Adipocyte (in vitro differentiated cells): ENCODE data around the gene DCPS.
"Not testable (repeated sequence)": the region's sequence is repeated elsewhere in the genome, so short reads cannot be mapped to it uniquely, and the experiment has no call there.

Experiments
- DNase-seq: peaks from one replicate; pipeline ENCODE4 v3.0.0-alpha.2; 2015; ENCODE audit warnings: low read depth
- H3K27me3 ChIP-seq: replicated peaks from 2 replicates; pipeline ENCODE4 v1.7.0; 2013; ENCODE audit warnings: mild to moderate bottlenecking, low read length, moderate library complexity; ENCODE audit not compliant: control insufficient read depth, insufficient read depth
- H3K36me3 ChIP-seq: 2 replicates; pipeline ENCODE4 v1.7.0; 2013; ENCODE audit warnings: low read length, mild to moderate bottlenecking, moderate library complexity; ENCODE audit not compliant: control insufficient read depth, insufficient read depth, severe bottlenecking
- H3K4me1 ChIP-seq: 2 replicates; pipeline ENCODE4 v1.7.0; 2013; ENCODE audit warnings: mild to moderate bottlenecking, low read length, moderate library complexity; ENCODE audit not compliant: control insufficient read depth, insufficient read depth
- H3K4me3 ChIP-seq: 2 replicates; pipeline ENCODE4 v1.7.0; 2013; ENCODE audit warnings: mild to moderate bottlenecking, low read length, moderate library complexity
- H3K9ac ChIP-seq: 2 replicates; pipeline ENCODE4 v1.7.0; 2013; ENCODE audit warnings: mild to moderate bottlenecking, low read length, moderate library complexity
- H3K9me3 ChIP-seq: 2 replicates; pipeline ENCODE4 v1.7.0; 2013; ENCODE audit warnings: mild to moderate bottlenecking, low read length, moderate library complexity; ENCODE audit not compliant: control insufficient read depth

DCPS gene

GRCh38 chr11:126366823-126367654 is 63.2 kb downstream of the DCPS start:
- H3K27me3 ChIP-seq, H3K36me3 ChIP-seq, H3K9me3 ChIP-seq, DNase-seq, H3K9ac ChIP-seq, H3K4me3 ChIP-seq: not testable (repeated sequence)
- H3K4me1 ChIP-seq, result peaks cover 22% of the 10 kb centered on the region

- H3K27me3 ChIP-seq, H3K9me3 ChIP-seq, H3K9ac ChIP-seq, H3K36me3 ChIP-seq, DNase-seq, H3K4me3 ChIP-seq: not testable (repeated sequence)
- peaks cover 17% of the 10 kb centered on the region for H3K4me1 ChIP-seq
These were observed 63.9 kb downstream of the DCPS start for GRCh38 chr11:126367806-126368205.

GRCh38 chr11:126368336-126369119 is 64.7 kb downstream of the DCPS start:
- H3K9ac ChIP-seq, H3K36me3 ChIP-seq, H3K4me3 ChIP-seq, DNase-seq, H3K27me3 ChIP-seq, H3K4me1 ChIP-seq, H3K9me3 ChIP-seq: not testable (repeated sequence)

- no peaks in the 10 kb centered on the region for H3K27me3 ChIP-seq
- no peak for DNase-seq
- no peak overlapping the region for H3K9ac ChIP-seq
- no peak overlapping the region for H3K4me3 ChIP-seq
- no peaks in the 10 kb centered on the region for H3K9me3 ChIP-seq
- H3K36me3 ChIP-seq, result no peaks in the 10 kb centered on the region
- H3K4me1 ChIP-seq, result peaks cover 6% of the 10 kb centered on the region
These were observed 66.2 kb downstream of the DCPS start for GRCh38 chr11:126370016-126370415.

GRCh38 chr11:126371595-126371994 is 67.7 kb downstream of the DCPS start:
- DNase-seq, result no peak
- H3K4me3 ChIP-seq, result no peak overlapping the region
- no peak overlapping the region for H3K9ac ChIP-seq
- no peaks in the 10 kb centered on the region for H3K9me3 ChIP-seq
- H3K4me1 ChIP-seq, result peaks cover 6% of the 10 kb centered on the region
- H3K27me3 ChIP-seq, result no peaks in the 10 kb centered on the region
- H3K36me3 ChIP-seq, result no peaks in the 10 kb centered on the region

GRCh38 chr11:126373389-126374066 is 69.7 kb downstream of the DCPS start:
- not testable (repeated sequence) for H3K36me3 ChIP-seq, H3K9ac ChIP-seq, DNase-seq, H3K9me3 ChIP-seq, H3K4me1 ChIP-seq, H3K27me3 ChIP-seq, H3K4me3 ChIP-seq

GRCh38 chr11:126374562-126375300 is 70.9 kb downstream of the DCPS start:
- not testable (repeated sequence) for H3K36me3 ChIP-seq, H3K27me3 ChIP-seq, H3K4me1 ChIP-seq, H3K4me3 ChIP-seq, DNase-seq, H3K9me3 ChIP-seq, H3K9ac ChIP-seq

- Histone ChIP-seq H3K27me3 (no peaks in the 10 kb centered on the region), H3K4me3 (no peak overlapping the region), H3K9ac (no peak overlapping the region), H3K9me3 (no peaks in the 10 kb centered on the region), H3K4me1 (peaks cover 4% of the 10 kb centered on the region), H3K36me3 (peaks cover 3% of the 10 kb centered on the region)
- peak; percentile 75 for DNase-seq
These were observed 71.9 kb downstream of the DCPS start for GRCh38 chr11:126375726-126376125.

- Histone ChIP-seq H3K4me1 (peaks cover 4% of the 10 kb centered on the region), H3K36me3 (peaks cover 5% of the 10 kb centered on the region), H3K9ac (no peak overlapping the region), H3K9me3 (no peaks in the 10 kb centered on the region), H3K4me3 (no peak overlapping the region), H3K27me3 (no peaks in the 10 kb centered on the region)
- DNase-seq, result no peak
These were observed 74.9 kb downstream of the DCPS start for GRCh38 chr11:126378763-126379162.

GRCh38 chr11:126380909-126381308 is 77.0 kb downstream of the DCPS start:
- H3K36me3 ChIP-seq, result peaks cover 5% of the 10 kb centered on the region
- no peak overlapping the region for H3K4me3 ChIP-seq
- H3K4me1 ChIP-seq, result peaks cover 4% of the 10 kb centered on the region
- no peak overlapping the region for H3K9ac ChIP-seq
- no peak for DNase-seq
- no peaks in the 10 kb centered on the region for H3K27me3 ChIP-seq
- no peaks in the 10 kb centered on the region for H3K9me3 ChIP-seq

GRCh38 chr11:126381960-126382359 is 78.1 kb downstream of the DCPS start:
- H3K4me3 ChIP-seq, DNase-seq, H3K4me1 ChIP-seq, H3K9me3 ChIP-seq, H3K9ac ChIP-seq, H3K27me3 ChIP-seq, H3K36me3 ChIP-seq: not testable (repeated sequence)
